H1 (cell line): Measurements from ENCODE around the gene OPN1SW. TPM values are rescaled to one million over a fixed set of nuclear protein-coding genes. Genes with fewer than 3 reads are reported as not detected.
A peak's percentile ranks its signal among the peaks of the same experiment; 100 is the strongest.

Source experiments
- CTCF ChIA-PET: fragments of 300-600 bp; sonication (Branson Sonifier 250); formaldehyde crosslinking; loops from one replicate; lab custom pipeline; 2021; ENCODE audit not compliant: partially characterized antibody; lab: Charles Lee
- POLR2A ChIA-PET: fragments of 300-600 bp; sonication (Branson Sonifier 250); formaldehyde crosslinking; loops from one replicate; lab custom pipeline; 2021; ENCODE audit warnings: inconsistent platforms; ENCODE audit not compliant: partially characterized antibody; lab: Charles Lee
- DNase-seq, 2 experiments: peaks; one replicate each; pipeline versions ENCODE4 v3.0.0 to v3.0.0-alpha.2; 2010 to 2022; ENCODE audit warnings: low spot score in 2 of 2, low read depth in 1 of 2, mixed read lengths in 1 of 2
- FAIRE-seq: peaks from 2 replicates; lab custom pipeline; 2011; peaks lifted over from hg19 to GRCh38; lab: Jason Lieb, UNC
- H2AFZ ChIP-seq: 2 replicates; pipeline ENCODE4 v1.8.1; 2012; ENCODE audit warnings: low read length, inconsistent platforms
- H2AK5ac ChIP-seq: 2 replicates; pipeline ENCODE4 v1.6.1; 2013; ENCODE audit warnings: low read depth, low read length
- H2BK120ac ChIP-seq: replicated peaks from 2 replicates; pipeline ENCODE3; 2013; ENCODE audit warnings: low read depth, low read length, inconsistent platforms
- H2BK12ac ChIP-seq: 2 replicates; pipeline ENCODE4 v1.6.1; 2013; ENCODE audit warnings: low read depth, low read length
- H2BK15ac ChIP-seq: 2 replicates; pipeline ENCODE4 v1.6.1; 2013; ENCODE audit warnings: low read length
- H2BK20ac ChIP-seq: 2 replicates; pipeline ENCODE4 v1.6.1; 2013; ENCODE audit warnings: low read length
- H2BK5ac ChIP-seq: 2 replicates; pipeline ENCODE4 v1.6.1; 2013; ENCODE audit warnings: low read depth, low read length
- H3K14ac ChIP-seq: 2 replicates; pipeline ENCODE4 v1.6.1; 2013; ENCODE audit warnings: inconsistent platforms; ENCODE audit not compliant: insufficient read length
- H3K18ac ChIP-seq: 2 replicates; pipeline ENCODE4 v1.6.1; 2013; ENCODE audit warnings: low read length; ENCODE audit errors: extremely low read depth
- H3K23ac ChIP-seq: 2 replicates; pipeline ENCODE4 v1.6.1; 2013; ENCODE audit warnings: inconsistent platforms; ENCODE audit not compliant: insufficient read length
- H3K23me2 ChIP-seq: 2 replicates; pipeline ENCODE4 v1.6.1; 2013; ENCODE audit warnings: low read depth, low read length
- H3K27ac ChIP-seq: 2 replicates; pipeline ENCODE4 v1.6.1; 2011; ENCODE audit warnings: low read depth, low read length, inconsistent platforms
- H3K27me3 ChIP-seq, 4 experiments: replicated peaks in 1 of 4; 1 replicate in 1 of 4; 2 replicates in 3 of 4; pipeline versions ENCODE4 v1.6.1 to v1.8.1; 2011 to 2013; ENCODE audit warnings: low read length in 3 of 4, mild to moderate bottlenecking in 3 of 4, inconsistent platforms in 2 of 4, mixed read lengths in 2 of 4, moderate library complexity in 1 of 4; ENCODE audit not compliant: control insufficient read depth in 3 of 4, insufficient read depth in 3 of 4; ENCODE audit errors: extremely low read depth in 1 of 4
- H3K36me3 ChIP-seq, 4 experiments: 2 replicates each; pipeline versions ENCODE4 v1.6.1 to v1.8.1; 2011 to 2013; ENCODE audit warnings: mild to moderate bottlenecking in 4 of 4, low read length in 3 of 4, moderate library complexity in 2 of 4, control low read depth in 1 of 4, inconsistent platforms in 1 of 4; ENCODE audit not compliant: insufficient read depth in 4 of 4, control insufficient read depth in 2 of 4
- H3K4ac ChIP-seq: replicated peaks from 2 replicates; pipeline ENCODE3; 2013; ENCODE audit warnings: low read length, low read depth, mixed read lengths, inconsistent platforms; ENCODE audit not compliant: insufficient read length
- H3K4me1 ChIP-seq, 4 experiments: replicated peaks in 1 of 4; 1 replicate in 1 of 4; 2 replicates in 3 of 4; pipeline versions ENCODE4 v1.6.1 to v1.8.1; 2011 to 2013; ENCODE audit warnings: low read length in 3 of 4, inconsistent platforms in 2 of 4, mixed read lengths in 1 of 4; ENCODE audit not compliant: insufficient read depth in 4 of 4, control insufficient read depth in 3 of 4
- H3K4me2 ChIP-seq, 2 experiments: 2 replicates each; pipeline versions ENCODE4 v1.6.1 to v1.8.1; 2011 to 2013; ENCODE audit warnings: low read depth in 2 of 2, low read length in 2 of 2, control low read depth in 1 of 2, inconsistent platforms in 1 of 2, mild to moderate bottlenecking in 1 of 2; ENCODE audit not compliant: insufficient read depth in 1 of 2
- H3K4me3 ChIP-seq, 4 experiments: fragments of 200-600, 300-600 bp in 1 of 4; sonication (generic), shearing (Covaris generic), sonication (Bioruptor Twin) in 1 of 4; 2 replicates each; pipeline versions ENCODE4 v1.5.1 to v1.8.1; 2011 to 2016; ENCODE audit warnings: low read length in 4 of 4, low read depth in 3 of 4, control low read depth in 2 of 4, inconsistent platforms in 2 of 4, mild to moderate bottlenecking in 2 of 4, mixed read lengths in 1 of 4, moderate library complexity in 1 of 4; ENCODE audit not compliant: insufficient read depth in 2 of 4; ENCODE audit errors: extremely low read depth in 1 of 4
- H3K56ac ChIP-seq: replicated peaks from 2 replicates; pipeline ENCODE3; 2013; ENCODE audit warnings: low read depth, mild to moderate bottlenecking, mixed read lengths, low read length, inconsistent platforms; ENCODE audit not compliant: insufficient read length
- H3K79me1 ChIP-seq: 2 replicates; pipeline ENCODE4 v1.6.1; 2013; ENCODE audit warnings: low read depth, low read length, control low read depth
- H3K79me2 ChIP-seq, 2 experiments: 2 replicates each; pipeline versions ENCODE4 v1.6.1 to v1.8.1; 2012 to 2013; ENCODE audit warnings: low read length in 2 of 2, mild to moderate bottlenecking in 2 of 2, inconsistent platforms in 1 of 2; ENCODE audit not compliant: insufficient read depth in 2 of 2, control insufficient read depth in 1 of 2
- H3K9ac ChIP-seq, 4 experiments: replicated peaks in 1 of 4; 1 replicate in 1 of 4; 2 replicates in 3 of 4; pipeline versions ENCODE4 v1.6.1 to v1.8.1; 2011 to 2013; ENCODE audit warnings: low read depth in 3 of 4, low read length in 3 of 4, control low read depth in 2 of 4, mild to moderate bottlenecking in 2 of 4, moderate library complexity in 2 of 4, inconsistent platforms in 1 of 4; ENCODE audit errors: extremely low read depth in 1 of 4
- H3K9me3 ChIP-seq, 2 experiments: 2 replicates each; pipeline versions ENCODE4 v1.6.1 to v1.8.1; 2012 to 2013; ENCODE audit warnings: mild to moderate bottlenecking in 2 of 2, moderate library complexity in 2 of 2, control low read depth in 1 of 2, inconsistent platforms in 1 of 2, low read depth in 1 of 2, low read length in 1 of 2, mixed read lengths in 1 of 2; ENCODE audit not compliant: insufficient read depth in 2 of 2
- H4K20me1 ChIP-seq, 2 experiments: replicated peaks in 1 of 2; 2 replicates each; pipeline versions ENCODE3 to v1.8.1; 2011 to 2013; ENCODE audit warnings: inconsistent platforms in 2 of 2, low read length in 2 of 2, mild to moderate bottlenecking in 1 of 2; ENCODE audit not compliant: insufficient read depth in 2 of 2, control insufficient read depth in 1 of 2
- H4K5ac ChIP-seq: 2 replicates; pipeline ENCODE4 v1.6.1; 2013; ENCODE audit warnings: low read length, low read depth, mixed read lengths, inconsistent platforms; ENCODE audit not compliant: insufficient read length
- H4K8ac ChIP-seq: 2 replicates; pipeline ENCODE4 v1.8.0; 2013; ENCODE audit warnings: mild to moderate bottlenecking, moderate library complexity, low read length, inconsistent platforms; ENCODE audit not compliant: insufficient read depth; ENCODE audit errors: extremely low read depth
- H4K91ac ChIP-seq: replicated peaks from 2 replicates; pipeline ENCODE3; 2013; ENCODE audit warnings: low read length, mixed read lengths, inconsistent platforms; ENCODE audit not compliant: insufficient read length
- BCL11A ChIP-seq, 2 experiments: IDR thresholded peaks; one replicate each; pipeline ENCODE4 v1.6.1; 2011; ENCODE audit warnings: low read depth in 2 of 2, low read length in 2 of 2, mild to moderate bottlenecking in 2 of 2
- CEBPB ChIP-seq: IDR thresholded peaks from 2 replicates; pipeline ENCODE4 v1.6.1; 2012; ENCODE audit warnings: low read depth, low read length
- CREB1 ChIP-seq: IDR thresholded peaks from 2 replicates; pipeline ENCODE4 v1.6.1; 2012; ENCODE audit warnings: inconsistent platforms
- GABPA ChIP-seq: IDR thresholded peaks from 2 replicates; pipeline ENCODE4 v1.6.1; 2011; ENCODE audit warnings: mild to moderate bottlenecking, low read length, moderate library complexity, borderline replicate concordance; ENCODE audit not compliant: insufficient read depth
- HDAC6 ChIP-seq: IDR thresholded peaks from one replicate; pipeline ENCODE4 v1.7.1; 2012; ENCODE audit warnings: low read depth, mild to moderate bottlenecking, inconsistent platforms, low read length, moderate library complexity
- KDM1A ChIP-seq: fragments of 200-600, 300-600 bp; sonication (generic); IDR thresholded peaks from 2 replicates; pipeline ENCODE4 v1.7.1; 2016; ENCODE audit warnings: mild to moderate bottlenecking, low read length, borderline replicate concordance
- KDM5A ChIP-seq: fragments of 200-600 bp; IDR thresholded peaks from 2 replicates; pipeline ENCODE4 v1.7.1; 2012; ENCODE audit warnings: mild to moderate bottlenecking, low read length, inconsistent platforms, mixed read lengths
- PHF8 ChIP-seq: fragments of 200-600 bp; sonication (generic); conservative IDR thresholded peaks from 2 replicates; pipeline ENCODE4 v1.7.1; 2012; ENCODE audit warnings: low read depth, mild to moderate bottlenecking, inconsistent platforms, low read length, moderate library complexity
- POLR2AphosphoS5 ChIP-seq: IDR thresholded peaks from 2 replicates; pipeline ENCODE4 v1.6.1; 2011; ENCODE audit warnings: low read depth, low read length
- SP1 ChIP-seq: IDR thresholded peaks from 2 replicates; pipeline ENCODE4 v1.6.1; 2011; ENCODE audit warnings: low read depth, low read length
- SP2 ChIP-seq: IDR thresholded peaks from 2 replicates; pipeline ENCODE4 v1.6.1; 2012; ENCODE audit warnings: mild to moderate bottlenecking, low read length, inconsistent platforms
- WGBS, 2 experiments: shearing (Covaris generic) in 1 of 2; methylation state at CpG; one replicate each; pipeline versions ENCODE4 v1.1.6 to v1.1.7; 2013 to 2015; ENCODE audit warnings: low lambda C conversion rate in 2 of 2, mixed read lengths in 2 of 2, inconsistent platforms in 1 of 2, low coverage in 1 of 2, missing lambda C conversion rate in 1 of 2; ENCODE audit not compliant: insufficient replicate concordance in 2 of 2, insufficient coverage in 1 of 2, insufficient read length in 1 of 2; ENCODE audit errors: extremely low coverage in 1 of 2, missing lambda C conversion rate in 1 of 2; 5-methylcytosine and 5-hydroxymethylcytosine counted together
- polyA plus RNA-seq, 7 experiments: library from polyadenylated mRNA; depleted of rRNA in 3 of 7; stranded (reverse) in 5 of 7; unstranded in 2 of 7; fragments of >200 nt in 5 of 7; fragments of 200-250 nt in 2 of 7; gene quantifications; 1 replicate in 5 of 7; 2 replicates in 1 of 7; 4 replicates in 1 of 7; pipeline versions ENCODE4 v1.2.1 to v1.2.3, GENCODE V29; 2011 to 2013; ENCODE audit warnings: missing spikeins in 2 of 7, mixed read lengths in 2 of 7
- total RNA-seq: library from RNA; stranded (reverse); fragmentation: NEBNext Ultra II Directional; extraction: Animal tissue kit (Norgen Biotek cat#: 25700); gene quantifications from 2 replicates; pipeline ENCODE4 v1.2.1, GENCODE V29; 2021
- TF ChIP-seq, protein P1 (sequence below): IDR thresholded peaks from 2 replicates; pipeline ENCODE4 v1.6.1; 2011; ENCODE audit warnings: low read length, improper control_type of control experiment

Gene OPN1SW
- total and polyA plus RNA-seq, 2 of the 8 experiments (the other 6 are each of a cell fraction or from before 2014, with no cell fraction given), result not detected

DNA sequence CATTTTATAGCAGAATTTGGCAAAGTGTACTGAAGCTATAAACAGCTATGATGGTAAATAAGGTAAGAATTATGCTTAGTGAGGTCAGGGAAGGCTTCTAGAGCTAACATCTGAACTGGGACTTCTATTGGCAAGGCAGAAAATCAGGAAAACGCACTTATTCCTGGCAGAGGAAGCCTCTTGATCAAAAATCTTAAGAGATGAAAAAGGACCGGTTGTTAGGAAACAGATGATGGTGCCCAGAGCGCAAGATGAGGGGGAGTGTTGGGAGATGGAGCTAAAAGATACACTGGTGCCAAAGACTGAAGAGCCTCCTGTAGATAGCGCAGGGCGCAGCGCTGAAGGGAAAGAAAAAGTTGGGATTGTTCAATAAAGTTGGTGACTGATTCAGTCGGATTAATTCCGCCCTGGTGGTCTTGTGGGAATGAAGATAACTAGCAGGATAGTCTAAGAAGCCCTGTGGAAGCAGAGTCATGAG is 37.0 kb downstream of the OPN1SW start:
- CTCF ChIA-PET, result interaction anchor here (0.8 to 2.5 kb wide), 10 partner anchors 10 to 278 kb away, joined by 3 to 16 read pairs (median 4); partner anchors contain the start of gene GARIN1A
- H4K5ac ChIP-seq, result peak overlapping the region; percentile 55
- POLR2A ChIA-PET, result interaction anchor here (0.6 to 2.8 kb wide), 19 partner anchors 9 to 331 kb away, joined by 3 to 11 read pairs (median 4); partner anchors contain the start of genes ATP6V1F and OPN1SW
- TF ChIP-seq KDM1A (no peak), GABPA (no peak), PHF8 (no peak; the same call in 1 of the 2 replicates), CEBPB (no peak), SP2 (no peak), HDAC6 (no peak), BCL11A (IDR thresholded peaks at IDR 0.05; ENCODE audit: low read depth in 2 of 2, low read length in 2 of 2) (no peak), KDM5A (no peak), CREB1 (no peak), POLR2AphosphoS5 (no peak), SP1 (no peak)
- TF ChIP-seq, protein P1, sequence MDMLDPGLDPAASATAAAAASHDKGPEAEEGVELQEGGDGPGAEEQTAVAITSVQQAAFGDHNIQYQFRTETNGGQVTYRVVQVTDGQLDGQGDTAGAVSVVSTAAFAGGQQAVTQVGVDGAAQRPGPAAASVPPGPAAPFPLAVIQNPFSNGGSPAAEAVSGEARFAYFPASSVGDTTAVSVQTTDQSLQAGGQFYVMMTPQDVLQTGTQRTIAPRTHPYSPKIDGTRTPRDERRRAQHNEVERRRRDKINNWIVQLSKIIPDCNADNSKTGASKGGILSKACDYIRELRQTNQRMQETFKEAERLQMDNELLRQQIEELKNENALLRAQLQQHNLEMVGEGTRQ, result no peak

More for the DNA sequence above, 37.0 kb downstream of the OPN1SW start:
- Histone ChIP-seq H3K36me3 (no peaks in the 10 kb centered on the region; a peak in 1 of 8 replicates), H3K18ac (peak overlapping the region; percentile 85), H3K4ac (peak overlapping the region; percentile 63), H4K8ac (peak overlapping the region; percentile 96; the same call in 1 of the 2 replicates), H3K56ac (no peak overlapping the region), H2BK20ac (no peak overlapping the region), H3K9ac (peak overlapping the region; percentile 35 to 90 (median 75)), H3K27ac (peak overlapping the region; percentile 76), H3K4me1 (peaks cover 0 to 5% (median 2%) of the 10 kb centered on the region in 4 experiments; a peak in 3 of 7 replicates), H2BK5ac (peak overlapping the region; percentile 49; the same call in 1 of the 2 replicates), H3K14ac (no peak overlapping the region), H3K9me3 (no peaks in the 10 kb centered on the region), H4K20me1 (peaks cover 12 to 25% of the 10 kb centered on the region in 2 experiments), H3K79me2 (peaks cover 31 to 44% of the 10 kb centered on the region in 2 experiments), H3K4me2 (peak overlapping the region; percentile 77 to 83), H3K23me2 (peaks cover 7% of the 10 kb centered on the region), H2AK5ac (no peak overlapping the region), H3K79me1 (no peaks in the 10 kb centered on the region; the same call in 1 of the 2 replicates), H2BK12ac (no peak overlapping the region), H3K23ac (no peak overlapping the region), H3K4me3 (peak overlapping the region; percentile 87 to 96 (median 93)), H4K91ac (peak overlapping the region; percentile 64), H2AFZ (peak overlapping the region; percentile 45; the same call in 1 of the 2 replicates), H2BK120ac (no peak overlapping the region), H2BK15ac (no peak overlapping the region), H3K27me3 (peaks cover 0 to 1% (median 0%) of the 10 kb centered on the region in 4 experiments; a peak in 2 of 7 replicates)
- 16% methylated on average over 8 of the region's 8 CpGs; no CpG with 5 or more reads in 1 of the 2 experiments for WGBS, 2 experiments
- no peak for DNase-seq
- FAIRE-seq, result no peak
